GM12875 (cell line): ENCODE measurements around the gene SLC25A42.
A peak's percentile ranks its signal among the peaks of the same experiment; 100 is the strongest.

Experiments used
- H3K4me3 ChIP-seq: one replicate; pipeline ENCODE4 v1.5.1; 2011; ENCODE audit warnings: low read depth, low read length, control low read depth
- TF ChIP-seq, protein P1 (sequence below): IDR thresholded peaks from 2 replicates; pipeline ENCODE4 v1.5.1; 2011; ENCODE audit warnings: low read depth, mild to moderate bottlenecking, control low read depth, inconsistent platforms, low read length, moderate library complexity, borderline replicate concordance; ENCODE audit not compliant: insufficient read depth

SLC25A42 gene

GRCh38 chr19:19051478-19052213 is 12.1 kb upstream of the SLC25A42 start:
- TF ChIP-seq, protein P1, sequence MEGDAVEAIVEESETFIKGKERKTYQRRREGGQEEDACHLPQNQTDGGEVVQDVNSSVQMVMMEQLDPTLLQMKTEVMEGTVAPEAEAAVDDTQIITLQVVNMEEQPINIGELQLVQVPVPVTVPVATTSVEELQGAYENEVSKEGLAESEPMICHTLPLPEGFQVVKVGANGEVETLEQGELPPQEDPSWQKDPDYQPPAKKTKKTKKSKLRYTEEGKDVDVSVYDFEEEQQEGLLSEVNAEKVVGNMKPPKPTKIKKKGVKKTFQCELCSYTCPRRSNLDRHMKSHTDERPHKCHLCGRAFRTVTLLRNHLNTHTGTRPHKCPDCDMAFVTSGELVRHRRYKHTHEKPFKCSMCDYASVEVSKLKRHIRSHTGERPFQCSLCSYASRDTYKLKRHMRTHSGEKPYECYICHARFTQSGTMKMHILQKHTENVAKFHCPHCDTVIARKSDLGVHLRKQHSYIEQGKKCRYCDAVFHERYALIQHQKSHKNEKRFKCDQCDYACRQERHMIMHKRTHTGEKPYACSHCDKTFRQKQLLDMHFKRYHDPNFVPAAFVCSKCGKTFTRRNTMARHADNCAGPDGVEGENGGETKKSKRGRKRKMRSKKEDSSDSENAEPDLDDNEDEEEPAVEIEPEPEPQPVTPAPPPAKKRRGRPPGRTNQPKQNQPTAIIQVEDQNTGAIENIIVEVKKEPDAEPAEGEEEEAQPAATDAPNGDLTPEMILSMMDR = no peak

DNA sequence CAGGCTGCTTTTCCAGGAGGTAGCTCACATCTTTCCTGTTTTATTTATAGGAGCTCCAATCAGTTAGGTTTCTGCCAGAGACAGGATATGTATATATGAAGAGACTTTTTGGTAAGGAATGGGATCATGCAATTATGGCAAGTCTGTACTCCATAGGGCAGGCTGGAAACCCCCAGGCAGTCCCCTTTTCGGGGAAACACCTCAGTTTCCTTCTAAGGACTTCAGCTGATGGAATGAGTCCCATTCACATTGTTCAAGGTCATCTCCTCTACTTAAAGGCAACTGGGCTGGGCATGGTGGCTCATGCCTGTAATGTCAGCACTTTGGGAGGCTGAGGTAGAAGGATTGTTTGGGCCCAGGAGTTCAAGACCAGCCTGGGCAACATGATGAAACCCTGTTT is 10.9 kb upstream of the SLC25A42 start:
- TF ChIP-seq, protein P1 = no peak
- no peak overlapping the region for H3K4me3 ChIP-seq

More at GRCh38 chr19:19051478-19052213, 12.1 kb upstream of the SLC25A42 start:
- no peak overlapping the region for H3K4me3 ChIP-seq

GRCh38 chr19:19053508-19054314 is 10.1 kb upstream of the SLC25A42 start:
- H3K4me3 ChIP-seq = no peak overlapping the region
- TF ChIP-seq, protein P1 = peak; percentile 76

GRCh38 chr19:19054315-19054938 is 9.4 kb upstream of the SLC25A42 start:
- TF ChIP-seq, protein P1 = no peak
- no peak overlapping the region for H3K4me3 ChIP-seq

GRCh38 chr19:19054939-19055440 is 8.8 kb upstream of the SLC25A42 start:
- TF ChIP-seq, protein P1 = no peak
- no peak overlapping the region for H3K4me3 ChIP-seq

DNA sequence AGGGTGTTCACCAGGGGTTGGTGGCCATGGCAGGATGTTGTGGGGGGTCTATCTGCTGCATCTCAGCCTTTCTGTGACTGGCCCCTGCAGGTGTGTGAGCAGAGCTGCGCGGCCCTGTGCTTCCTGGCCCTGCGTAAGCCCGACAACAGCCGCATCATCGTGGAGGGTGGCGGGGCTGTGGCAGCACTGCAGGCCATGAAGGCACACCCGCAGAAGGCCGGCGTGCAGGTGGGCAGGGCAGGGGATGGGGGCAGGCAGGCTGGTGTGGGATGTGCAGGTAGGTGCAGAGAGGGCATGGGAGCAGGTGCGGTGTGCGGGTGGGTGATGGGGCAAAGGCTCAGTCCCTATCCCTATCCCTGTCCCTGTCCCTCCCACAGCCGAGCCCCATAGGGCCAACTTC is 8.1 kb upstream of the SLC25A42 start:
- TF ChIP-seq, protein P1 = no peak

More for the DNA sequence above, 8.1 kb upstream of the SLC25A42 start:
- H3K4me3 ChIP-seq = no peak overlapping the region
